ENCODE results near the gene HOXA4.

DNA sequence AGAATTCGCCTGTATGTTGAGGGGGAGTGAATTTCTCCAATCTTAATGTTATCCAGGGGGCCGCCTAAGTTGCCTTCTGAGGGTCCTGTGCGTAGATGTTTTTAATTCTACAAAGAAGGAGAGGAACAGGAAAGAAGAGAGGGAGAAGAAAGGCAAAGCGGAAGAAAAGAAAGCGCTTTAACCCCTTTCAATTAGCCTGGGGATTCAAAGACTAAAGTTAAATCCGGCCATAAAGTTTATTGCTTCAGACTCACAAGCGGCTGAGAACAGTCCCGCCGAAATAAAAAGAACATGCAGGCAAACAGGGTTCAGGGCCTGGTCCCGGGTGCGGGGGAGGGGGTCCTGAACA, 8.4 kb upstream of the HOXA4 start:
- TF ChIP-seq, protein P1, sequence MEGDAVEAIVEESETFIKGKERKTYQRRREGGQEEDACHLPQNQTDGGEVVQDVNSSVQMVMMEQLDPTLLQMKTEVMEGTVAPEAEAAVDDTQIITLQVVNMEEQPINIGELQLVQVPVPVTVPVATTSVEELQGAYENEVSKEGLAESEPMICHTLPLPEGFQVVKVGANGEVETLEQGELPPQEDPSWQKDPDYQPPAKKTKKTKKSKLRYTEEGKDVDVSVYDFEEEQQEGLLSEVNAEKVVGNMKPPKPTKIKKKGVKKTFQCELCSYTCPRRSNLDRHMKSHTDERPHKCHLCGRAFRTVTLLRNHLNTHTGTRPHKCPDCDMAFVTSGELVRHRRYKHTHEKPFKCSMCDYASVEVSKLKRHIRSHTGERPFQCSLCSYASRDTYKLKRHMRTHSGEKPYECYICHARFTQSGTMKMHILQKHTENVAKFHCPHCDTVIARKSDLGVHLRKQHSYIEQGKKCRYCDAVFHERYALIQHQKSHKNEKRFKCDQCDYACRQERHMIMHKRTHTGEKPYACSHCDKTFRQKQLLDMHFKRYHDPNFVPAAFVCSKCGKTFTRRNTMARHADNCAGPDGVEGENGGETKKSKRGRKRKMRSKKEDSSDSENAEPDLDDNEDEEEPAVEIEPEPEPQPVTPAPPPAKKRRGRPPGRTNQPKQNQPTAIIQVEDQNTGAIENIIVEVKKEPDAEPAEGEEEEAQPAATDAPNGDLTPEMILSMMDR (IDR thresholded peaks at IDR 0.05; ENCODE audit: control extremely low read depth in 1 of 3, insufficient read depth in 1 of 3, low read depth in 1 of 3, low read length in 3 of 3): no peak
- TF ChIP-seq CREB1 (IDR thresholded peaks at IDR 0.05) (no peak), NRF1 (IDR thresholded peaks at IDR 0.05; ENCODE audit: low read depth, low read length) (no peak), JUND (IDR thresholded peaks at IDR 0.05; ENCODE audit: low read length) (no peak), EZH2 (IDR thresholded peaks at IDR 0.05; ENCODE audit: low read depth, low read length, severe bottlenecking) (no peak)
- TF ChIP-seq, protein P2, sequence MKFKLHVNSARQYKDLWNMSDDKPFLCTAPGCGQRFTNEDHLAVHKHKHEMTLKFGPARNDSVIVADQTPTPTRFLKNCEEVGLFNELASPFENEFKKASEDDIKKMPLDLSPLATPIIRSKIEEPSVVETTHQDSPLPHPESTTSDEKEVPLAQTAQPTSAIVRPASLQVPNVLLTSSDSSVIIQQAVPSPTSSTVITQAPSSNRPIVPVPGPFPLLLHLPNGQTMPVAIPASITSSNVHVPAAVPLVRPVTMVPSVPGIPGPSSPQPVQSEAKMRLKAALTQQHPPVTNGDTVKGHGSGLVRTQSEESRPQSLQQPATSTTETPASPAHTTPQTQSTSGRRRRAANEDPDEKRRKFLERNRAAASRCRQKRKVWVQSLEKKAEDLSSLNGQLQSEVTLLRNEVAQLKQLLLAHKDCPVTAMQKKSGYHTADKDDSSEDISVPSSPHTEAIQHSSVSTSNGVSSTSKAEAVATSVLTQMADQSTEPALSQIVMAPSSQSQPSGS (IDR thresholded peaks at IDR 0.05; ENCODE audit: low read length): no peak
